GM21526 (cell line): ENCODE data around the gene TJP2.

ENCODE experiments used
- ATAC-seq: cut with Tn5 transposase; IDR thresholded peaks from one replicate; pipeline ENCODE4 v1.9.1; 2021; ENCODE audit warnings: moderate library complexity; ENCODE audit not compliant: unreplicated experiment, low FRiP score

The TJP2 gene

DNA sequence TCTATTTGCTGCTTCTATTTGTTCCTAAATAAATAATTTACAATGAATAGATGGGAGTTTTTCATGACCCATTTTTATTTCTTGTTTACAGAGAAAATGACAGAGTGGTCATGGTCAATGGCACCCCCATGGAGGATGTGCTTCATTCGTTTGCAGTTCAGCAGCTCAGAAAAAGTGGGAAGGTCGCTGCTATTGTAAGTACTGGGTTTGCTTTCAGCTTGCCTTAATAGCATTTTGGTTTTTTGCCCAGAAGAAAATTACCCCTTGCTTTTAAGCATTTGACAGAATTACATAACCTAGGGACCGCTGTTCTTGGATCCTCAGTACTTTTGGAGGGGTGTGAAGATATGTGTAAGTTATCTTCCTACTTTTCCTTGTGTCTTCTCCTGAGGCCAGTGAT is 44.1 kb downstream of the TJP2 start:
- no peak for ATAC-seq

DNA sequence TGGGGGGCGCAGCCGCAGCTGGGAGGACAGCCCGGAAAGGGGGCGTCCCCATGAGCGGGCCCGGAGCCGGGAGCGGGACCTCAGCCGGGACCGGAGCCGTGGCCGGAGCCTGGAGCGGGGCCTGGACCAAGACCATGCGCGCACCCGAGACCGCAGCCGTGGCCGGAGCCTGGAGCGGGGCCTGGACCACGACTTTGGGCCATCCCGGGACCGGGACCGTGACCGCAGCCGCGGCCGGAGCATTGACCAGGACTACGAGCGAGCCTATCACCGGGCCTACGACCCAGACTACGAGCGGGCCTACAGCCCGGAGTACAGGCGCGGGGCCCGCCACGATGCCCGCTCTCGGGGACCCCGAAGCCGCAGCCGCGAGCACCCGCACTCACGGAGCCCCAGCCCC is 47.0 kb downstream of the TJP2 start:
- ATAC-seq, result no peak

DNA sequence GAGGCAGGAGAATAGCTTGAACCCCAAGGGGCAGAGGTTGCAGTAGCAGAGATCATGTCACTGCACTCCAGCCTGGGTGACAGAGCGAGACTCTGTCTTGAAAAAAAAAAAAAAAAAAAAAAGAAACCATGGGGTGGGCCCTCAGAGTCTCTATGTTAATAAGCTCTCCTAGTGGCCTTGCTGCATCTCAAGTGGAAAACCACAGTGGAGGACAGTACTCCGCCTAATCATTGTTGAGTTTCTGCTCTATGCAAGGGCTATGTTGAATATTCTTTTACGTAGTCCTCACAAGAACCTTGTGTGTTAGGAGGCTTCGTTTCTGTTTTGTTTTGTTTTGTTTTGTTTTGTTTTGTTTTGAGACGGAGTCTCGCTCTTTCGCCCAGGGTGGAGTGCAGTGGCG is 48.9 kb downstream of the TJP2 start:
- ATAC-seq, result no peak

DNA sequence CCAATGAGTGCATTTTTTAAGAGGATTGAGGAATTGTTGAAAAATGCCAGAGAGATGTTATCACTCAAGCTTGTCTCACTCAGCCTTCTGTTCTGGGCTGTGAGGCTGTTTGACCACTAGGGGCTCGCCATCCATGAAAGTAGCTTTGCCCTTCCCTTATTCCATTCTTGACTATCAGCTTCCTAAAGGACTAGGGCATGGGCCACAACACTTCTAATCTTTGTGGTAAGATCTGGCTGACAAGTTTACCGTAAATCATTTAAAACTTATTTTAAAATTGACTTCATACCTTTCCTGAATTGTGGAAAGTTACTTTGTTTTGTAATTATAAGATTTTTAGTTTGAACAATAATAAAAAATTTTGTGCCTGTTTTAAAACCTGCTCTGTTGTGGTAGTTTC is 49.5 kb downstream of the TJP2 start:
- no peak for ATAC-seq

DNA sequence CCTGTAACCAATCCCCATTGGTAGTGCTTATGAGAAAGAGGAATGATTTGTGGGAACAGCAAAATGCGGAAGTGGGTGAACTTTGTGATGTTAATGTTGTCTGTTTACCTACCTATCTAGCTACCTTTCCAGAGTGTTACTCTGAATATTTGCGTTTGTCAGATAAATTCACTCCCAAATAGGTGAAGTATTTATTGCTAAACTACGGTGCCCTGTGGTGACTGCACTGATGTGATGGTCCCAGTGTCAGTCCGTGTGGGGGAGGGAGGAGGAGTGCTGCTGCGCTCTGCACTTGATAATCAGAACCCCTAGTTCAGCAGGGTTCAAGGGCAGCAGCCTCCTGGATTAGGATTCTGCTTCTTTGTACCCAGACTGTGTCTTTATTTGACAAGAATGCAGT is 55.3 kb downstream of the TJP2 start:
- ATAC-seq, result no peak

DNA sequence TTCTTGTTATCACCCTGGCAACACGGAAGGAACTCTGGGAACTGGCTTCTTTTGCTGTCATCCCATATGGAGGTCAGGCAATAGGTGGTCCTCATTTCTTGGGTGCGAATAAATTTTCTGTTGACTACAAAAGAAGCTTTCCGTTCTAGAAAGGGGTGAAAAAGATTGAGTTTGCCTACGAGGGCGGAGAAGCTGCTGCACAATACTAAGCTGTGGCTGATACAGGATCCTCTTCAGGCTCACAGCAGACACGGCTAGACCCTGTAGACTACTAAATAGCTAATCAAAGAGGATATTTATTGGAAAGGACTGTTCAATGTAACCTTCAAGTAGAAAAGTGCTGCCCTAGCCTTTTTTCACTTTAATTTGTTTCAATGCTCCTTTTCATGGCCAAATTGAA is 58.1 kb downstream of the TJP2 start:
- no peak for ATAC-seq

DNA sequence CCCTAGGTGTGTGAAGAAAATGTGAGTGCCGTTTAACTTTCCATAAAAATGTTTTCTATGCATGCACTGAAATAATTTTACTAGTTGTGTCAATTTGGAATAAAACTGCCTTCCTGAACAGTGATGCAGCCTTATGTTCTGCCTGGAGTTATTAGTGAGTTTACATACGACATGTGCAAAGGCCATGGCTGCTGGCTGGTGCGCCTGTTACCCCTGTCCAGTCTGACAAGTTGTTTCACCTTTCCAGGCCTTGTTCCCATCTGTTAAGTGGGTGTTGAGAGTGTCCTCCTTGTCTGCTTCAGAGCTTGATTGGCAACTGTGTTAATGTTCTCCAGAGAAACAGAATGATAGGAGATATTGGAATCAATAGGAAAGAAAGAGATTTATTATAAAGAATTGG is 60.6 kb downstream of the TJP2 start:
- no peak for ATAC-seq

DNA sequence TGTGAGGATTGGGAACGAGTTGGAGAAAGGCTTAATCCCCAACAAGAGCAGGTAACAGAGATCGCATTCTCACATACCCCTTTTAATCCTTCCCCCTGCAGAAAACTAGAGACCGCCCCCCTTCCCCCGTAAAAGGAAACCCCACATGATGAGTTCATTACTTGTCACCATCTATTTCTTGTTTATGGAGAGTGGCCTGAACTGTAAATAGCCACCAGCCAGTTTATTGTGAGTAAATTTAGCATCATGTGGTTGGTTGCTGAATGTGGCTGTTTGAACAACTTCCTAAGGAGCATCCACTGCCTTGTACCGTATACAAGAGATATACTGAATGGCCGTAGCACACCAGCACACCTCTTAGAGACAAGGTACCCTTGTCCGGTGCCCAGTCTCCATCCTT is 62.1 kb downstream of the TJP2 start:
- ATAC-seq, result no peak

DNA sequence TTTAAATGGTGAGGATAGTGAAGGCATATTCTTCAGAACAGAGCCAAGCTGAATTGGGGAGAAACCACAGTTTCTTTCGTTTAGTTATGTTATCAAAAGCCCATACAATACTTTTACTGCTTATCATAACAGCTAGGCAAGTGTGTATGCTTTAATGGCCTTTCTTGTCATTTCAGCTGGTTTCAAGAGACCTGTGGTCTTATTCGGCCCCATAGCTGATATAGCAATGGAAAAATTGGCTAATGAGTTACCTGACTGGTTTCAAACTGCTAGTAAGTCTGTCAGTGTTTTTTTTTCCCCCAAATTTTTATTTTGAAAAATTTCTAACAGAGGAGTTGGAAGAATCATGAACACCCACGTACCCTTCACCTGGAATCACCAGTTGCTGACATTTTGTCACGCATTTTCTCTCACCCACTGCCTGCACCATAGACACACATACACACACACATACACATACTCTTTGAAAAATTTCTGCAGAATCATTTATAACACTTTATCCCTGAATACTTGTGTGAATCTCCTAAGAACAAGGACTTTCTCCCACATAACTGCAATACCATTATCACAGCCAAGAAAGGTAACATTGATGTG is 63.7 kb downstream of the TJP2 start:
- ATAC-seq, result no peak

DNA sequence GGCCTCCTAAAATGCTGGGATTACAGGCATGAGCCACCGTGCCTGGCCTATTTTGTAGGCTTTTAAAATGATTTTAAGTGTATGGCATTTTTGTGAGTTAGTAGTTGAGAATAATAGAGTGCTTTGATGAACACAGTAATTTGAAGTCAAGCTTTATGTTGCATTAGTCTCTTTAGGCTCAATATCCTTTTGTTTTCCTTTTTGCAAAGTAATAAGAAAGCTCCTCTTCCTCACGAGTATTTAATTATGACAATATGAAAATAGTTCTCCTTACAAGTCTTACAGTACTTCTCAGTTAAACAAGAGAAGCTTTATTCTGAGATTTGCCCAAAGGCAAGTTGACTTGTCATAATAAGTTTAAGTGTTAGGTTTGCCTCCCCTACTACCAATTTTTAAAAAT is 69.0 kb downstream of the TJP2 start:
- ATAC-seq, result no peak

DNA sequence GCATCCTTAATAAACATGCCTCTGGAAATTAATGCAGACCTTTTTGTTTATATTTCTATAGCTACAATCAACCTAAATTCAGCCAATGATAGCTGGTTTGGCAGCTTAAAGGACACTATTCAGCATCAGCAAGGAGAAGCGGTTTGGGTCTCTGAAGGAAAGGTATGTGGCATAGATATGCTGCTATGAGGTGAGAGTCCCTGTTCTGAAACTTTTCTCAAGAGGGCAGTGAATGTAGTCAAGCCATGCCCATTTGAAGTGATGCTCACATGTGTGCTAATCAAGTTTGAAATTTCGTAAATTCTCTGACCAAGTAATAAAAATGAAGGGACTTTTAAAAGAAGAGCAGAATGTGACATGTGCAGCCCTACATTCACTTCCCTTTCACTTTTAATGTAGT is 72.6 kb downstream of the TJP2 start:
- no peak for ATAC-seq

DNA sequence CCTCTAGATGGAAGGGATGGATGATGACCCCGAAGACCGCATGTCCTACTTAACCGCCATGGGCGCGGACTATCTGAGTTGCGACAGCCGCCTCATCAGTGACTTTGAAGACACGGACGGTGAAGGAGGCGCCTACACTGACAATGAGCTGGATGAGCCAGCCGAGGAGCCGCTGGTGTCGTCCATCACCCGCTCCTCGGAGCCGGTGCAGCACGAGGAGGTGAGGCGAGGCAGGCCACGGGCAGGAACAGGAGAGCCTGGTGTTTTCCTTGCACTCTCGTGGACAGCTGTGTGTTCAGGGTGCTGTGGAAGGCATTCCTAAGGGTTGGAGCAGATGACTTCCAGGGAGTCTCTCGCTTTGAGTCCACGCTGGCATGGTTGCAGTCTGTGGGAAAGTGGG is 73.9 kb downstream of the TJP2 start:
- ATAC-seq, result no peak

DNA sequence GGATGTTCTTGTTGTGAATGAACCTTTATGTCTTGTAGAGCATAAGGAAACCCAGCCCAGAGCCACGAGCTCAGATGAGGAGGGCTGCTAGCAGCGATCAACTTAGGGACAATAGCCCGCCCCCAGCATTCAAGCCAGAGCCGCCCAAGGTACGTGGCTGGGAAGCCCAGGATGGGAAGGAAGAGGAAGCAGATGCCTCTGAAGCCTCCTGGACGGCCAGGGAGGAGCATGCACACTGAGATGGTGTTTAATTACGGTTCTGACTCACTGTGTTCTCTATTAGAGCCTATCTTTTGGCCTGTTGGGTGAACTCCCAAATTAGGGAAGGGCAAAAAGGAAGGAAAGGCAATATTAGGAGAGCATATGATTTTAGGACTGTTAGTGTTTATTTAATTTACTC is 75.3 kb downstream of the TJP2 start:
- no peak for ATAC-seq

DNA sequence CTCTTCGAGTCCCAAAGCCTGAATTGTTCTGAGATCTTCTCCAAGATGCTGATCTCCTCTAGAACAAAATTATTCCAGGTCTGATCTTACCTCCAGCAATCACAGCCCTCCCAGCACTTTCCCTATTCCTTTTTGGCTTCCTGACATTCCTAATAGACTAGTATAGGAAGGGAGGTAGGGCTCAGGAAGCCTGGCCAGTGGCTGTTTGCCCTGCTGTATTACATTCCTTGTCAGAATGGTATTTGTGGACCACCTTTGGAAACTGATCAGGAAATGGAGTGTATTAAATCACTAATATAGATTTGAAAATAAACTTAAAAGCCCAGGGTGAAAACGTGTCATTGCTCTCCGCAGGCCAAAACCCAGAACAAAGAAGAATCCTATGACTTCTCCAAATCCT is 76.6 kb downstream of the TJP2 start:
- ATAC-seq, result no peak

DNA sequence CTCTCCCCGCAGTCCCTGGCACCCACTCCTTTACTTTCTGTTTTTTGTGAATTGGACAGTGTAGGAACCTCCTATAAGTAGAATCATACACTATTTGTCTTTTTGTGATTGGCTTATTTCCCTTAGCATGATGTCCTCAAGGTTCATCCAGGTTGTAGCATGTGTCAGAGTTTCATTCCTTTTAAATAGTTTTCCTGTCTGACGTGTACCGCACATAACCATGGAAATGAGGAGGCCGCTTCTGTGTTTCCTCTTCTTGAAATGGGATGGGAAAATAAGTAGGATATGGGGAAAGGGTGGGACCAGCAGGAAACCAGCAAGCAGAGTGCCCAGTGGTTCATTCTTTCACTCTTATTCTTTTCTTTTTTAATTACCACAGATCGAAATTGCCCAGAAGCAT is 78.4 kb downstream of the TJP2 start:
- no peak for ATAC-seq

DNA sequence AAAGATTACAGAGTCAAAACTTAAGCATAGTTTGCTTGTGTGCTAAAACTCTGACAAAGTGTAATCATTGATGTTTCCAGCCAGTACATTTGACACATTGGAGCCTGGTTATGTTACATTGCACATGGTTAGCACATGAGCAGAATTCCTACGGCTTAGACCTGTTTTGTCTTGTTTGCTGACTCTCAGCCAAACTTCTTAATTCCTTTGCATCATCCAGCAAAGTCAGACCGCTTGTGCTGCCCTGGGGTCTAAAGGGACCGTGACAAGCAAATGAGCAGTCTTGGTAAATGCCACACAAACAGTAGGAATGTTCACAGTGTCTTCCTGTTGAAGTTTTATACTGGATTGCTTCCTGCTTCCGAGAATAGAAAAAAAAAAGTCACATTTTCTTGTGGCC is 79.0 kb downstream of the TJP2 start:
- ATAC-seq, result no peak

DNA sequence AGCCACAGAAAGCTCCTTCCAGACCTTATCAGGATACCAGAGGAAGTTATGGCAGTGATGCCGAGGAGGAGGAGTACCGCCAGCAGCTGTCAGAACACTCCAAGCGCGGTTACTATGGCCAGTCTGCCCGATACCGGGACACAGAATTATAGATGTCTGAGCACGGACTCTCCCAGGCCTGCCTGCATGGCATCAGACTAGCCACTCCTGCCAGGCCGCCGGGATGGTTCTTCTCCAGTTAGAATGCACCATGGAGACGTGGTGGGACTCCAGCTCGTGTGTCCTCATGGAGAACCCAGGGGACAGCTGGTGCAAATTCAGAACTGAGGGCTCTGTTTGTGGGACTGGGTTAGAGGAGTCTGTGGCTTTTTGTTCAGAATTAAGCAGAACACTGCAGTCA is 80.1 kb downstream of the TJP2 start:
- no peak for ATAC-seq

DNA sequence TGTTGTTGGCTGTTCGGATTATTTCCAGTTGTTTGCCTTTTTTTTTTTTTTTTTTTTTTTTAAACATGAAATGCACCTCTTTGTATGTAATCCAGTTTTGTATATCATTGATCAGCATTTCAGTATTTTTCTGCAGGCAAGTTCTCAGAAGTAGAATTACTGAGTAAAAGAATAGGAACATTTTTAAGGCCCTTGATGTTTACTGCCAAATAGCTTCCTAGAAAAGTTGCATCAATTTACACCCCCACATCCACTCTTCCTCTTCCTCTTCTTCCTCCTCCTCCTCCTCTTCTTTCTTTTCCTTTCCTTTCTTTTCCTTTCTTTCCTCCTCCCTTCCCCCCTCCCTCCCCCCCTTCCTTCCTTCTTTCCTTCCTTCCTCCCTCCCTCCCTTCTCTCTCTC is 81.5 kb downstream of the TJP2 start:
- ATAC-seq, result no peak

DNA sequence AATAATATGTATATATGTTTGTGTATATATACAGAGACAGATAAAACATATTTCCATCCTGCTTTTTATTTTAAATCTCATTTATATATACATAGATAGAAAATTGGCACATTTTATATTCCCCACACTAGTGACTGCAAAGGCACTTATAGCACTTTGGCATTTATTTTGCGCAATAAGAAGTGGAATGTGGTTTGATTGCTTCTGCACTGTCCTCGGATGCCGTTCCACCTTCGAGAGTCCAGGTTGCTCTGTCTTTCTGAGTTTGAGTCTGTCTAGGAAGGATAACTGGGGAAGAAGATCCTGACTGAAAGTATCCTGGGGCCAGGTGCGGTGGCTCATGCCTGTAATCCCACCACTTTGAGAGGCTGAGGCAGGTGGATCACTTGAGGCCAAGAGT is 84.5 kb downstream of the TJP2 start:
- ATAC-seq, result no peak

DNA sequence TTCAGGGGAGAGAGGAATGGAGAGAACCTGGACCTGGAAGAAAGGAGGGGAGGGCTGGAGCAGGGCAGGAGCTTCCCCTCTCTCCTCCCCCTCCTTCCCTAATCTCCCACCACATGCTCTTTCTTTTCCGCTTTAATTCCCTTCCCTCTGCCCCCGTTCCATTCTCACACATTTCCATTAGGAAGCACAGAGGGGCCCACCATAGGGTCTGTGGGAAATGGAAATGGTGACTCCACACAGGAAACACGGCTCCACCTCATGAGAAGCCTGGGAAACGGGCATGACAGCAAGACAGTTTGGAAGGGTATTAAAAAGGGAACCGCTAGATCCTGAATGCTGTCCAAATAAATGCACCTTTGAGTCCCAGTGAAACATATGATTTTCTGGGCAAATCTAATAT is 86.1 kb downstream of the TJP2 start:
- no peak for ATAC-seq

DNA sequence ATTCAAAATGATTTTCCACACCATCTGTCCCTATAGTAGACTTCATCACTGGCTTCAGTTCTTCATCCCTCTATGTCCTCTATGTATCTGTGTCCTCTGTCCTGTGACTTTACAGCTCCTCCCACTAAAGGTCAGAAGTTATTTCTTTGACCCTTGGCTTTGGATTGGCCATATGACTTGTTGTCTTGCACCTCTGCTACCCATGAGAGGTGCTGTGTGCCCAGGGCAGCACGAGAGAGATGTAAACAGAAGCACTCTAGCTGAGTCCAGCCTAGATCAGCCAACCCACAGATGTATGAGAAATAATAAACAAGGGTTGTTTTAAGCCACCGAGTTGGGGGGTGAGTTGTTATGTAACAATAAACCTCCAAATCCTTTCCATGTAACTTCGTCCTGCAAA is 87.6 kb downstream of the TJP2 start:
- no peak for ATAC-seq

DNA sequence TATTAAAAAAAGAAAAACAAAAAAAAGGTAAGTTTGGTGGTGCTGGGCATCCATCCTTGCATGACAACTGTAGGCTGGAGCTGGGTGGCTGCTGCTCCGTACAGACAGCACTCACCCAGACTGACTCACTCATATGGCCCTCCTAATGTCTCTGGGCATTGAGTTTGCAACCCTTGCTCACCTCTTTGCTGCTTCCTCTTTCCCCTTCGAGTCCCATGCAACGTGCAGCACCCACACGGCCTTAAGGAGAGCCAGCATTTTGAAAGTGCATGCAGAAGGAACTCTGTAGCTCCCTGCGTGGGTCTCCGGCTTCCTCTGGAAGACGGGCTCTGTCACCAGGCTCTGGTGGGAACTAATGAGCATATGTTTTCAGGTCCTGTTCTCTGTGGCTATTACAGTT is 90.4 kb downstream of the TJP2 start:
- ATAC-seq, result no peak

DNA sequence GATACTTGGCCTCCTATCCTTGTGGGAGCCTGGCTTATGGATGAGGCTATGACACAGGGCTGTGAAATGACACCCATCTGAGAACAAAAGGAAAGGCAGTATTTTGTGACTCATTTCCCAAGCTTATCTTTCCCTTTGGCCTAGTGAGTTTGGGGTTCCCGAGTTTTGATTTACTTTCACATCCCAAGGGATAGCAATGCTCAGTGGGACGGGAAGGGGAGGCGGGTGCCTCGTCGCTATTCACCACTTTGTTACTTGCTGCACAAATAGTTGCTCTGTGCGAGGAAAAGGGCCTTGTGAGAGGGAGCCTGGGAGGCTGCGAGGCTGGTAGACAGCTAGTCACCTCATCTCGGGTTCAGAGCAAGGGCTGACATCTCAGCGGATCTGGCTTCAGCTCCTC is 91.8 kb downstream of the TJP2 start:
- ATAC-seq, result no peak
